ENCODE results near the gene TMEM179. TPM values are rescaled to one million over a fixed set of nuclear protein-coding genes. Genes with fewer than 3 reads are reported as not detected.

The TMEM179 gene
- total RNA-seq, 1 experiment from 2014 or later, result 11.4 TPM

DNA sequence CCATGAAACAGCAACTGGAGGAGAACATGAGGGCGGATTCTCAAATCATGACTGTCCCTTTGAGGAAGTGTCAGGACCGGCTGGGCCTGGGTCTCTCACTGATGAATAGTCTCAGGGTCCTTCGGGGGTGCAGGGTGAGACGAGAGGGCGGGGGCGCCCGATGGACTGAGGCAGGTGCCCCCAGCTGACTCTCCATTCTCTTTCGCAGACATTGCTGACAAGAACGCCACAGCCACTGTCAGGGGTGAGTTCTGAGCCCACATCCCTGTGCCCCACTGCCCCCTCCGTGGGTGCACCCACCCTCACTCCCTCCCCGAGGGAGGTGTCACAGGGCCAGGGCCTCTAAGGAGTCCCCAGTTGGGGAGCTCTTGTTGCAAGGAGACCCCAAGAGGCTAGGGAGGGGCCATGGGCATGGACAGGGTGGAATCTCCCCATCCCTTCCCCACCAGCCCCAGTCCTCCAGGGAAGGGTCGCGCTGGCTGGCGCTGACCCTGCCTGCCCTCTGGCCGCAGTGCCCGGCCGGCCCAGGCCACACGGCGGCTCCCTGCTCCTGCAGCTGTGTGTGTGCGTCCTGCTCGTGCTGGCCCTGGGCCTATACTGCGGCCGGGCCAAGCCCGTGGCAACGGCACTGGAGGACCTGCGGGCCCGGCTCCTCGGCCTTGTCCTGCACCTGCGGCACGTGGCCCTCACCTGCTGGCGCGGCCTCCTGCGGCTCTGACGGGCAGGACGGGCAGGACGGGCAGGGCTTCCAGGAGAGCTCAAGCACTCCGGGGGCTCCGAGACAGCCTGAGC is 16.3 kb downstream of the TMEM179 start:
- H2BK20ac ChIP-seq (ENCODE audit: low read depth, low read length, poor library complexity, severe bottlenecking), result no peak overlapping the region
- no peak overlapping the region for H3K4me2 ChIP-seq (ENCODE audit: insufficient read depth, insufficient read length, low read length)
- no peak for TF ChIP-seq CTCF (conservative IDR thresholded peaks at IDR 0.05)
- no peak overlapping the region for H4K8ac ChIP-seq (replicated peaks; ENCODE audit: insufficient read length, low read depth, low read length)
- peaks cover 4% of the 10 kb centered on the region for H3K27me3 Mint-ChIP-seq (ENCODE audit: low read depth)
- no peak overlapping the region for H3T11ph ChIP-seq (ENCODE audit: low read length)
- no peak overlapping the region for H3K27ac Mint-ChIP-seq
- no peak overlapping the region for H4K5ac ChIP-seq (ENCODE audit: insufficient read length, low read depth, low read length)
- H3K56ac ChIP-seq (ENCODE audit: insufficient read length, low read depth, low read length), result no peak overlapping the region
- no peak overlapping the region for H3K14ac ChIP-seq (ENCODE audit: insufficient read depth, low read length)
- H3K4me1 ChIP-seq (ENCODE audit: insufficient read depth, low read length), result no peaks in the 10 kb centered on the region
- H3K79me1 ChIP-seq (ENCODE audit: insufficient read depth, low read depth, low read length, poor library complexity, severe bottlenecking), result no peaks in the 10 kb centered on the region
- no peak overlapping the region for H2AK5ac ChIP-seq (ENCODE audit: insufficient read length, low read length)
- no peak overlapping the region for H3K18ac ChIP-seq (ENCODE audit: insufficient read length, low read depth, low read length)
- no peak overlapping the region for H3K4ac ChIP-seq (ENCODE audit: low read depth, low read length)
- H2AFZ ChIP-seq (ENCODE audit: low read length), result no peak overlapping the region
- peaks cover 0 to 9% of the 10 kb centered on the region in 2 experiments; a peak in 3 of 4 replicates for H3K4me1 Mint-ChIP-seq
- H3K4me3 Mint-ChIP-seq, result no peak overlapping the region
- no peaks in the 10 kb centered on the region for H3K9me3 ChIP-seq (ENCODE audit: control insufficient read depth, low read depth, low read length)
- no peak for DNase-seq
- H4K91ac ChIP-seq (ENCODE audit: insufficient read length, low read depth, low read length), result no peak overlapping the region
- no peak overlapping the region for H2BK15ac ChIP-seq (ENCODE audit: low read depth, low read length)
- no peak overlapping the region for H2BK120ac ChIP-seq (ENCODE audit: low read depth, low read length, poor library complexity, severe bottlenecking)
- no CpG with 5 or more reads among the region's 38 CpGs for WGBS (ENCODE audit: extremely low coverage, insufficient read length, low lambda C conversion rate)
- no peaks in the 10 kb centered on the region for H3K36me3 Mint-ChIP-seq (ENCODE audit: insufficient read depth in 1 of 3, low read depth in 3 of 3)
- H3K23me2 ChIP-seq (ENCODE audit: insufficient read length, low read depth, low read length, poor library complexity, severe bottlenecking), result no peaks in the 10 kb centered on the region
- no peaks in the 10 kb centered on the region; a peak in 1 of 5 replicates for H3K9me3 Mint-ChIP-seq
- no peak overlapping the region for H2BK12ac ChIP-seq (ENCODE audit: insufficient read length, low read depth, low read length)
- no peak overlapping the region for H3K27ac ChIP-seq (ENCODE audit: insufficient read length, low read depth, low read length)
- no peaks in the 10 kb centered on the region for H4K20me1 ChIP-seq (ENCODE audit: control insufficient read depth, insufficient read depth, insufficient read length)
- H3K79me2 ChIP-seq (ENCODE audit: insufficient read depth, low read length), result no peaks in the 10 kb centered on the region
- H3K27me3 ChIP-seq (ENCODE audit: insufficient read depth, low read length), result no peaks in the 10 kb centered on the region
- no peak overlapping the region for H3K23ac ChIP-seq (ENCODE audit: insufficient read length, low read depth, low read length)
- no peak overlapping the region for H3K9ac ChIP-seq (ENCODE audit: extremely low read depth, insufficient read length, low read length)
- H2BK5ac ChIP-seq (ENCODE audit: insufficient read length, low read length), result no peak overlapping the region

Measured in H9 (cell line).